GM21529 (cell line): ENCODE results near the gene POU2AF1.
A peak's percentile ranks its signal among the peaks of the same experiment; 100 is the strongest.

Source experiments
- ATAC-seq: cut with Tn5 transposase; IDR thresholded peaks from one replicate; pipeline ENCODE4 v1.9.1; 2021; ENCODE audit not compliant: unreplicated experiment

Gene POU2AF1

DNA sequence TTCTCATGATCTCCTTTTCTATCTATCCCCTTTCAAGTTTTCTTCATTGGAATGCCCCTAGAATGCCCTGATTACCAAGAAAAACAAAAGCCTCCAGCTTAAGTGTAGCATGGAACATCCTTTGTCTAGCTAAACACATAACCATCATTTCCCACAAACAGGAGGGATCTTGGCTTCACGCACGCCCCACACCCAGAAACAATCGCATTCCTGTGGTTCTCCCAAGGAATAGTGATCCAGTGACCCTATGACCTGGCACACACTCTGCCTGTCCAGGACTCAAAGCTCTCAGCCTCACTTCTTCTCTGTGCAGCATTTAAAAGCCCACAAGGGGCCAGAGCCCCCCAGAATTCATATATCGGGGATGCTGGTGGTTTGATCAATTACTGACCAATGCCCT, 9.3 kb upstream of the POU2AF1 start:
- ATAC-seq, result no peak

DNA sequence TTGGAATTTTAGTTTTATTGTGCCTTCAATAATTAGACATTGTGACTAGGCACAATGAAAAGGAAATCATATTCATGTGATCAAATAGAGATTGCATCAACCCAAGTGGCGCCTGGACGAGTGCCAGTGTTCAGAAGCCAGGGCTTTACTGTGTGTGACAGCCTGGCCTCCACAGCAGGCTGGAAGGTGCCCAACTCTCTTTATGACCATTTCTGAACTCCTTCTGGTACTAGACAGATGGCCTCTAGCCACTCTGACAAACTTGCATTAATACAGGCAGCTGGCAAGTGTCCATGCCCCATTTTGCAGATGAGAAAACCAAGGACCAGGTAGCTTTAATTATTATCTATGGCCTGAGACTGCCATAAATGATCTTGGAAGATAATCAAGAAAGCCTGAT, 8.3 kb upstream of the POU2AF1 start:
- no peak for ATAC-seq

DNA sequence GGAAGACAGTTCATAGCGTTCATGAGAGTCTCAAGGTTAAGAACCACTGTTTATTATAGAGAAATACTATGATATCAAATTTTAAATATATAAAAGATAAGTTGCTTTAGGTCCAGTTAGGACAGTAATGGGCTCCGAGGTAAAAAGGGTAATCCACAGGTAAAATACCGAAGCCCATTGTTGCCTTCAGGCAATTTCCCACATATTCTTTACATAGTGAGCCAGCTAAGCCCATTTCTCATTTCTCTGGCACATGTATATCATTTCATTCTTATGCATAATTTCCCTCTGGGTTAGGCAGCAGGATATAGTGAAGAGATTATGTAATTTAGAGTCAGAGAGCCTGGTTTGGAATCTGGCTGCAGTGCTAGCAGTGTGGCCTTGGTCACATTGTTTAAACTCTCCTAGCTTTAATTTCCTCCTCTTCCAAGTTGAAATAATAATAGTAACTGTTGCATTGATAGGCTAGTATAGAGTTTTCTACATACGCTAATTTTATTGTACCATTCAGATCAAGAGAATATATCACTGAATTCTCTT, 7.6 kb upstream of the POU2AF1 start:
- ATAC-seq, result no peak

DNA sequence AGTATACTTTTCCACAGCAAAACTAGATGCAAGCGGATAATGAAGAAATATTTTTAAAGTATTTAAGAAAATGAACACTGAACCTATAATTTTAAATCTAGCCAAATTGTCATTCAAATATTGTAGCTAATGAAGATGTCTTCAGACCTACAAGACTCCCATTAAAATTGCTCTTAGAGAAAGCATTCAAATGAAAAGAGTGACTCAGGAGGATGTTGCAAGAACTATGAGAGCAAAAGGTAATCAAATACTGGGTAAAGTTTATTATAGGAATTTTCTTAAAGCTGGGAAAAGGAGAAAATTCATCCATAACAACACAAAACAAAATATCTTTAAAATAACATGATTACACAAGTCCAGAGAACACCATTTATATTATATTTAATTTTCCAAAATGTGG, 5.4 kb upstream of the POU2AF1 start:
- ATAC-seq, result no peak

DNA sequence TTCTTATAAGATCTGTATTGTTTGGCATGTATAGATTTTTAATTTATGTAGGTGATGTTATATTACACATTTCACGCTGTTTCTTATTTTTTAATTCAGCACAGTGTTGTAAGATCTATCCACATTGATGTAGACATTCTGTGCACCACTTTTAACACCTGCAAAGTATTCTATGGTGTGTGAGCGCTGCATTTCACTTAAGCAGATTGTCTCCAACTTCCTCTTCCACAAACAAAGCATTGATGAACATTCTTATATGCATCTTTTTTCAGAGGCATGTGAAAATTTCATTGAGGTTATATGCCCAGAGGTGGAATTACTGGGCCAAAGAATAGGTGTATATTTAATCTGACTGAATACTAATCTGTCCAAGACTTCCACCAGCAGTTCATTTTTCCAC, 3.4 kb upstream of the POU2AF1 start:
- no peak for ATAC-seq

DNA sequence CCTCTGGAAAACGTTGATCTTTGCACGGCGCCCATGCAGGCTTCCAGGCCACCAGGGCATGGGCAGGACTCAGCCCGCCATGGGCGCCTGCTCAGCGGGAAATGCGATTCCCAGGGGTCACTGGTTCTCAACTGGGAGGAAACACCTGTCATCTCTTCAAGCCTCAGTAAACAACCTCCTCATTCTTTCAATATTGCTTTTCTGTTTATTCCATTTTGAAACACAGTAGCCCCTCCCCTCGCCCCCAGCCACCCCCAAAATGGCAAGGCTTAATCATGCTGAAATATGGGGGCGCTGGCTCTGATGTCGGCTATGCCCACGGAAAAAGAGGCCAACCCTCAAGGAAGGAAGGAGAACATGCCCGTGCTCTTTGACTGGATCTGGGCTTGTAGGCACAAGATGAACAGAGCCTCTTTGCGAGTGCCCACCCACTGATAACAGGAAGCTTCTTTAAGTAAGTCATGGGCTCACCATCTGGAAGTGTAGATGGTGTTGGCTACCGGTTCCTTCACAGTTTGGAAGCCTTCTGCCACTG, 594 bp upstream of the POU2AF1 start:
- ATAC-seq, result peak; percentile 43

DNA sequence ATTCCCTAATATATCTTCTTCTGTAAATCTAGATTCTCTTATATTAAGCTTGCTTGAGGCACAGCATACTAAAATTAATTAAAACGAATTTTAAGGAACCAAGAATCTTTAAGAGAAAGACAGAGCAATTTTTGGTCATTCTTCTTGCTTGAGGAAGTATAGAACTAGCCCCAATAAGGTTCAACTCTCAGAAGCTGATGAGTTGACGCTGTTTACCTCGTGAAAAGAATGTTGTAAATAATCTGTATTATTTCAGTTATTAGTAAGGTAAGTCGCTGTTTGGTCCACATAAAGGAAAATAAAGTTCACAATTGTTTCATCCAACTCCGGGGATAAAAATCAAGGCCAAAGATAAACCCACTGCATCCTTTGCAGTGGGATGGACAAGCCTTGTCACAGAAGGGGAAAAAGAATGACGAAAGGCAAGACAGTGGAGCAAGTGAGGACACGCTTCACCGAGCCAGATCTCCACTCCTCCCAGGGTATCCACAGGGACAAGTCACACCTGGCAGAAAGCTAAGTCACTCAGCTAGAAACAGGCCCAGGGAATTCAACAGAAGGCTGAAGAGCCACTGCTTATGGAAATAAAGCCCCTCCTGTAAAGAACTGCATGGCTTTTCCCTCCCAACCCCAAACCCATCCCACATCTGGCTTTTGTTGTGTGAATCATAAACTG, 752 bp downstream of the POU2AF1 start:
- ATAC-seq, result no peak

DNA sequence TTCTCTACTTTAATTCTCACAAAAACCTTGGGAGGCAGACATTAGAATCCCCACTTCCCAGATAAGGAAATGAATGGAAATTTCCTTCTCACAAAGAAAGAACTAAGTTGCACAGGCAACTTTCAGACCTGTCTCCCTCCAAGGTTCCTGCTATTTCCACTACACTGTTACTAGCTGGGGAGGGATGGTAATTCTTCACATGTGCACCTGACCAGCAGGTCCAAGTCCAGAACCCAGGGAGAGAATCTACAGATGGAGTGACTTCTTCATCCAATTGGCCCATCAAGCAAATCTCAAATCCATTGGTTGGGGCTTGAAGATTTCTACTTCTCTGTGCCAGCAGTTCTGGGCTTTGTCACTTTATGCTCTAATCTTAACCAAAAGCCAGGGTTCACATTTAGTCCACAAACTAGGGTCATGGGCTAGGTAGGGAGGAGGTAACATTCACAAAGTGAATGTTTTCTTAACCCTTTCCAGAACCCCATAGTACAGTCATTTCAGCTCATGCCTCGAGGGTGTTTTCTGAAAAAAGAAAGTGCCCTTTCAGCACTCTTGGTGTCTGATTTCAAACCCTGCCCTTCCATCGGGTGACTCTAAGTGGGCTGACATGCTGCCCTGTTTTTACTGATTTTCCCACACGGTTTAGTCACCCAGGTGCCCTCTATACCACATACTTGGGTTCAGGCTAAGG, 2.7 kb downstream of the POU2AF1 start:
- ATAC-seq, result no peak

DNA sequence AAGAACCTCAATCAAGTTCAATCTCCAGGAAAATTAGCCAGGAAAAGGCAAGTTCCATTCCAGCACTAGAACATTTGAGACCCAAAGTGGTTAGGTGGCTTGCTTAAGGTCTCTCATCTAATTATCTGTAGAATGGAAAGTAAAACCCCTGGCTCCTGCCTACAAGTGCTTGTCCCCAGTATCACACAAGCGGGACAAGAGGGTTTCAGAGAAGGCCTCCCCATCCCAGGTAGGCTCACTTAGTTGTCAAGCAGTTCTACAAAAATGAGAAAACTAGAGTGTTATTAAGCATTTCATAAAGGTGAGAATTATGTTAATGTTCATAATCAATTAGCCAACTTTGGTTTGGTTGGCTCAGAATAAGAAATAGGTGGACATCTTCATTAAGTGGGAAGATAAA, 5.5 kb downstream of the POU2AF1 start:
- no peak for ATAC-seq

DNA sequence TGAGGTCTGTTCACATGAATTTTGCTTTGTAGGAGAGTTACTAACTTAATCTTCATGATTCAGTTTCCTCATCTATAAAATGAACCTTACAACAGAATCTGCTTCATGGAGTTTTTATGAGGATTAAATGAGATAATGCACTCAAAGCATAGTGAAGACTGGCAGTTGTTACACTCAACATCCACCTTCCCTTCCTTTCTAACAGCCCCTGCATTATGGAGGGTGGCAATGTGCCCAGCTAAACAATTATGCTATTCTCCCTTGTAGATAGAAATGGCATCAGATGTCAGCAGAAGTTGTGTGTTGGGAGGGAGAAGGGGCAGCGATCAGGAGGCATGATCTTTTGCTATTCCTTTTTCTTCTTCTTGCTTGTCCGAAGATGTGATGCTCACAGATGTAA, 6.5 kb downstream of the POU2AF1 start:
- no peak for ATAC-seq

DNA sequence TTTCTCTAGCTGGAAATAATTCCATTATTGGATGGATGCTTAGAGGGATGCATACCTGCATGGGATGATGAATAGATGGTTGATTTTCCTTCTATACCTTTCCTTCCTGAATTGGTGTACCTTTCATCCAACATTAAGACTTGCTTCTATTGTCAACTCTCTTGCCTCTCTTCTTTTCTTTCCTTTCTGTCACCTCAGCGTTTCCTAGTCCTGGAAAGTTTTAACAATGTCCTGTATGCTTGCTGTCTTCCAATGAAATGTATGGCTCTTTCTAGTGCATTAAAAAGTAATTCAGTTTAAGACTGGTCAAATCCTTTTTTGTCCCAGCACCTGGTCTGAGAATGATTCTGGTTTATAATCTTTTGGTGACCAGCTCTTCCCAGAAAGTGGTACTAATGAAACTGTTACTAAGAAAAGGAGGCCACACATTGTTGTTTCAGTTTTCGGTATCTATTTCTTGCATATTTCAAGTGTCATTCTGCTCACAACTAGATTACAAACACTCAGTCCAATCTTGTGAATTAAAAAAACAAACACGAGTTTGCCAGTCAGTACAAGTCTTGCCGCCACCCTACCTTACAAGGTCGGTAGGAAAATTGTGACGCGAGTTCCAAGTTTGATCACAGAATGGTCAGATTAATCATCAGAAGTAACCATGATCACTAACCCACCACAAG, 8.0 kb downstream of the POU2AF1 start:
- peak; percentile 32 for ATAC-seq

DNA sequence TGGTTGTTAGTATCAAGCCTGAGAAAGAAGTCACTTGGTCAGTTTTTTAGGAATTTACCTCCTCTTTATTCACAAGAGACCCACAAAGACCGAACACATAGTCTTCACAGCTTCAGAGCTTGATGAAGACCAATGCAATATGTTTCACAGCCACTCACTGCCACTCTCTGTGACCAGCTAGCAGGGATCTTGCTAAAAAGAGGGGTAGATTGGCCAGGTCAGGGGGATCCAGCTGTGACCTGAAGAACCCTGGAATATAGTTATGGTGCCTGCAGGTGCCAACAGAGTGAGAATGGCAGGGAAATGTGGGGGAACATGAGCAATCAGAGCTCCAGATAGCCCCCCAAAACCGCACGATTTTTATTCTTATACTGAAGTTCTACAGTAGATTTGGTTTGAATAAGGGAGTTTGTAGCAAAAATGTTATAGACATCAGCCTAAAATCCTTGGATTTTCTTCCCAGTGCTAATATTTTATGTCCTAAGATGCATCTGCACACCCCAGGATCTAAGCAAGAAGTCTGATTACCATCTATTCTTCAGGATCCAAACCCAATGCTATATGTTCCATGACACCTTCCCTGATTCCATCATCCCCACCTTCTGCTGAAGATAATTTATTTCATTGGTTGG, 8.7 kb downstream of the POU2AF1 start:
- no peak for ATAC-seq

DNA sequence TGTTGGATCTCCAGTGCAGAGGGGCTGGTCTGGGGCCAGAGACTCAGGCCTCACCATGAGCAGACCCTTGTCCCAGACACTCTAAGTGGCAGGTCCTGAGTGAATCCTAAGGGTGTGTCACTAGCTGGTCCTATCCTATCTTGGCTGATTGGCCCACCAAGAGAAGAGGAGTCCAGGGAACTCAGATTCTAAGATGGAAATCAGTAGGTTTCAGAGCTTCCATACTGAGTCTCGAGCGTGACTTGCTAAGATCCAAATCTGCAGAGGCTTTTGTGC, 10.9 kb downstream of the POU2AF1 start:
- ATAC-seq, result no peak

DNA sequence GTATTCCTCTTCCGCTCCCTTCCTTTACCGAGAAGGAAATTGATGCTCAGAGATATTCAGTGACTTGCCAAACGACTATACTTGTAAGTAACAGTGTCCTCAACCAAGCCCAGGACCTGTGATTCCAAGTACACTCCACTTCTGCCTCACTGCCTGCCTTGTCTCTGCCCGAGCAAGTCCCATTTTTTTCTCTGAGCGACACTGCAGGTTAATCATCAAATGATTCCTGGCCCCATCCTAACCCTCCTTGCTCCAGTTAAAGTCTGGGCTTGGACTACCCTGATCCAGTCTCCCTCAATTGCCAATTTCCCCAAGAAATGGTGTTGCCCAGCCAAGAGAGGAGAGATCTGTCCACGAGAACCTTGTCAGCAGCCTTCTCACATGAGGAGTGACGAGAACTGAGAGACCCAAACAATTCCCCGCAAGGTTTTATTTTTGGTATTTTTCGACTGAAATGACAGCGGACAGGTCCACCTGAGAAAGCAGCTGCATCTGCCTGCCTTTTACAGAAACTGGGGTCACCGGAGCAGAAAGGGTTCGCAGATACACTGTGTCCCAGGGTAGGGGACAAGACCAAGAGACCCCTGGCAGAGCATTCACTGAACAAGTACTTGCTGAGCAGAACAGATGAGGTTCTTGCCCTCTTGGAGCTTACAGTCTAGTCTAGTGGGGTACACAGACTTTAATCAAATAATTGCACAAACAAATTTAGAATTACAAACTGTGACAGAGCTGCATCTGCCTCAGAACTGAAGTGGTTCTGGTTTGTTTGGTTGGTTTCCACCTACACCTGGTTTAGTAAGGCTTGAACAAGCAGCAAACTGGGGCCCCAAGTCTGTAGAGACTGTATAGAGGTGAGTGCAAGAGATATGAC, 11.4 kb downstream of the POU2AF1 start:
- ATAC-seq, result peak; percentile 51

DNA sequence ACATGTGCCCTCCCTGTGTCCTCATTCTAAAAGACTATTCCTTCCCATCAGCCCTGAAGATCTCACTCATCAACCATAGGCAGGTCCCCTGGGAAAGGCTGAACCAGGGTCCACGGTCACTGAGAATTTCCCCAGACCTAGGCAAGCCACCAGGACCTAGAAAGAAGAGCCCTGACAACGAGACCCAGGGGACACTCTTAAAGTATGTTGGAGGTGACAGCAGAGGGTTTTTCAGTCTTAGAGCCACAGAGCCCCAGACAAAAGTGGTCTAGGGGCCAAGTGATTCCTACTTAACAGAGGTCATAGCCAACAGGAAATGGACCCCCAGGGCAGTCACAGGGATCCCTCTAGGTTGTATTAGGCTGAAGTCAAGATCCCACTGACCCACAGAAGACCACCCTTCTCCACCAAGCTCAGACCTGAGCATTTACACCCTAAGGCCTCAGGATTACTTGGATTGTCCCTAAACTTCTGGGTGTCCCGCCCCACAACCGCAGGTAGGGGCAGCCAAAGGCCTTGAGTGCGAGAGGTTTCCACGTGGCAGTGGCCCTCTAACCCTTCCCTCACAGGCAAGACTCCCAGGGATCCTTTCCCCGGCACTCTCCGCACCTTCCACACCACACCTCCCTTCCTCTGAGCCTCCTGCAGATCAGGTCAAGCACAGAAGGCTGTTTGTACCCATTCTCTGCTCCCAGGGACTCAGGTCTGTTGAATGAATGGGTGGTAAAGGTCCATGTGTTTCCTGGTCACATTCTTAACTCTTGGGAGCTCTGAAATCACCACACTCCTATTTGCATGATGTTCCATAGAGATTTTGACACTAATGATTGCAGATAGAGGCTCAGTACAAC, 12.3 kb downstream of the POU2AF1 start:
- ATAC-seq, result no peak

DNA sequence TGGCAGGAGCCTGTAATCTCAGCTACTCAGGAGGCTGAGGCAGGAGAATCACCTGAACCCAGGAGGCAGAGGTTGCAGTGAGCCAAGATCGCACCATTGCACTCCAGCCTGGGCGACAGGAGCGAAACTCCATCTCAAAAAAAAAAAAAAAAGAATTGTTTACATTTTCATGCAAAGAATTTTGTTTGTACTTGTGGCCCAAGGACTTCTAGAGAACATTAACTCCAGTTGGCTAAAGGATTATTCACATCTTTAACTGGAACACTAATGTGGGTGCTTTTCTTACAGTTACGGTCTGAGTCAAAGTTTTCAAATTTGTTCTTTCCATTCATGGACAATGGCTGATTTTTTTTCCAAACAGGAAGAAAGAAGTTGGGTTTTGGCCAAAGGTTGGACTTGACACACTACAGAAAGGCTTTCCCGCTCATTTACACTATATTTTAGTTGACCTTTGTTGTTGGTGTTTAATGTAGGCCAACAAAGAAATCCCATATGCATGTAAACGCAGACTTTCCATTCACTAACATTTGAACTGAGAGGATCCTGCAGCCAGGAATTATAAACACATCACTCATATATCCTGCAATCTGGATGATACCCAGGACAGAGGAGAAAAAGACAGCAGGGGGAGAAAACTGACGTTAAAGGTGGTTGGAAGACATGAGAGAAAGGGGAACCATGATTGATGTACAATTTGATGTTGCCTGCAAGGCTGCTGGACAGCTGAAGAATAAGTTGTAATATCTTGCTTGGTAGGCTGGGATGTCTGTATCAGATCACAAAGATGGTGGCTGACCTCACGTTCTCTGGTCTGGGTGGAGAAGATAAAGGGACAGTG, 13.1 kb downstream of the POU2AF1 start:
- no peak for ATAC-seq

DNA sequence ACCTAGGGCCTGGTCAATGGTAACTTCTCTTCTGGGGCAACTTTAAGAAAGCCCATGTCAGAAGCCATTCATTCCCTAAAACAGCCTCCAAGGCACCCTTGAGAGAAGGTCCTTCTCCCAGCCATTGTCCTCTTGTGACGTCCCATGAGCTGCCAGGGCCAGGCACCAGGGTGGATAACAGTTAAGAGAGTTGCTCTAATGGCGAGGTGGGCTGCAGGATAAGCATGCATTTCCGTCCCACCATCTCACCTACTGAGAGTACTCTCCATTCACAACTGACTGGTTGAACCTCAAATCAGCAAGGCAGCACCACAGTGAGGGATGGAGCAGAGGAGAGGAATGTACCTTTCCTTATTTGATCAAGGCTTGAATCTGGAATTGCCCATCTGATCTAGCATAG, 14.6 kb downstream of the POU2AF1 start:
- ATAC-seq, result no peak

DNA sequence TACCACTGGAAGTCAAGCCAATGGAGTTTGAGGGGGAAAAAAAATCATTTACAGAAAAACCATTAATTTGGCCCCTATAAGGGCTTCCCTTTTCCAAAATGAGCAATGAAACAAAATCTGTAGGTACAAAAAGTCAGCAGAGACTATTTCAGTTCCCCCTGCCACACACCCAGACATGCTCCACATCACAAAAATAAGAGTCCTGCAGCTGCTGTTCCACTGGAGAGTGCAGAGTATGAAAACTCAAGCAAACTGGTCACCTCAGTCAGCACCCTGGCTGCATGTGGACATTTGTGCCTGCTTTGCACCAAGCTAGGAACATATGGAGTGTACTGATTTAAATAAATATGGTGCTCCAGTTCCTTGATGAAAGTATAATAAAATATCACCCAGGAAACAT, 15.1 kb downstream of the POU2AF1 start:
- peak; percentile 19 for ATAC-seq

DNA sequence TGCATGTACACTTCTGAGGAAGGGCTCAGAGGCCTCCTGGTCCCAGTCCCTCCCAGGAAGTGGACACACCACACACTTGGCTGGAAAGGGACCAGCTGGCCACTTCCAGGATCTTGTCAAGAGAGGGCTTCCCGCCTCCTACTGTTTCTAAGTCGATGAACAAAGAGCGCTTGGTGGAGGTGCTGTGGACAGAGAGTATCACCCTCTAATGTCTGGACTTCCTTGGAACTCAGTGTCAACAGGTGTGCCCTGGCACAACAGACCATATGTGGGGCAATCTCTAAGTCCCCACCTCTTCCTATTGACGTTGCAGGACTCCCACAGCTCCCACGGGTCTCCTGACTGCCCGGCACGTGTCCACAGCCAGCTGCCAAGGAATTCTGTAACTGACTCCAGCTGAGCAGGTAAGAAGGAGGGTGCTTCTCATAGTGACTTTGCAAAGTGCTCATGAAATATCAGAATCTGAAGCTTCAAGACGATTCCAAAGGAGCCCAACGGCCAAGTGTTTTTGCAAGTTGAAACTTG, 16.1 kb downstream of the POU2AF1 start:
- no peak for ATAC-seq
